Renal cortex interstitium (tissue), 11 donors: Measurements from ENCODE around the gene FRMD1. TPM values are rescaled to one million over a fixed set of nuclear protein-coding genes. Genes with fewer than 3 reads are reported as not detected.
A peak's percentile ranks its signal among the peaks of the same experiment; 100 is the strongest.

Experiments
- DNase-seq, 11 donors: peaks; one replicate each; pipeline ENCODE4 v3.0.0-alpha.2; 2013; ENCODE audit warnings: low read depth in 9 of 11, low spot score in 4 of 11; ENCODE audit errors: extremely low read depth in 1 of 11
- polyA plus RNA-seq, 3 donors: library from polyadenylated mRNA; unstranded; fragments of 120-200 nt; gene quantifications; one replicate each; pipeline ENCODE4 v1.2.1, GENCODE V29; 2013; ENCODE audit not compliant: insufficient read length in 3 of 3

FRMD1 gene
- polyA plus RNA-seq, 3 donors = 15.1 to 27.1 (median 17.2) TPM

DNA sequence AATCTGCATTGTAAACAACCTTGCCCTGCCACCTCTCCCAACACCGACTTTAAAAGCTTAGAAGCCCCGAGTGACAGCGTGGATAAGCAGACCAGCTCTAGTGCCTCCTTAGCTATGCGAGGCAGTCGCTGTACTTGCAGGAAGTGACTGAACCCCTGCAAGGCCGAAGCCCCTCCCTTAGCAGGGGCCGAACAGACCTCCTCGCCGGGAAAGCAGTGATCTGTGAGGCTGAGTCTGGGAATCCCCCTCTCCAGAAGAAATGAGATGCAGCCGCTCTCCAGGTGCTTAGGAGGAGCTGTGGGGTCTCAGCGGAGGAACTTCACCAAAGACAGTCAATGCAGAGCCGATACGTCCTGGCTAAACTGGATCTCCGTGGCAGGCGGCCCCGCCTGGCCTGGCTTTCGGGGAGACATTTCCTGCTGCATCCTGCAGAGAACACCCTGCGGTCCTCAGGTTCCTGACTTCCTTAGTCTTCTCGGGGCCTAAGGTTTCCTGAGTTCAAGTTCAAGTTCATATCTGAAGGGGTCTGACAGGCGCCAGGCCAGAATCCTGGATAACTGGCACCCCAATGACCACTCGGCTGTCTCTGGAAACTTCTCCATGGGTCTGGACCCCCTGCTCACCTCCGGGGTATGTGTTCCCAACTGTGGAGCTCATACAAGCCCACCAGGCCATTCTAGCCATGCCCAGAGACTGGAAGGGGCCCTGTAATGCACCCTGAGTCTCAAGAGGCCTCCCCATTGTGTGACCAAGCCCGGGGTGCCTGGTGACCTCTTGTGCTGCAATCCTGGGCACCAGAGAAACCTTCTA, 20.4 kb upstream of the FRMD1 start:
- DNase-seq = no peak

DNA sequence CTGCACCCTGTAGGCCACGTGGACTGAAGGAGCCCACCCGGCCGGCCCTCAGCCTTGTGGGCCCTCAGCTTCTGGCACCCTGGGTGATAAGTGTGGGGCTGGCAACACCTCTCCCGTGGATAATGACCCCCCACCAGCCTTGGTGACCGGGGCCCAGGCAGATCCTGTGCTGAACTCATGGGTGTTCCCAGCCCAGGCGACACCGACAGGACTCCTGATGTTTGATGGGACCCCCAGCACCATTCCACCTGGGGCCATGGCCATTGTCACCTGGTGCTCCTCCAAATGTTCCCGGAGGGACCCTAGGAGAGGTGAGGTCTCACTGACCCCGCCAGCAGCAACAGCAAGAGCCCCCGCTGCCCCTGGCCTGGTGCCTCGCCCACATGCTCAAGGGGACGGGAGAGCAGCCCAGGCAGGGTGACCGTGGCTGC, 19.4 kb upstream of the FRMD1 start:
- DNase-seq = no peak

DNA sequence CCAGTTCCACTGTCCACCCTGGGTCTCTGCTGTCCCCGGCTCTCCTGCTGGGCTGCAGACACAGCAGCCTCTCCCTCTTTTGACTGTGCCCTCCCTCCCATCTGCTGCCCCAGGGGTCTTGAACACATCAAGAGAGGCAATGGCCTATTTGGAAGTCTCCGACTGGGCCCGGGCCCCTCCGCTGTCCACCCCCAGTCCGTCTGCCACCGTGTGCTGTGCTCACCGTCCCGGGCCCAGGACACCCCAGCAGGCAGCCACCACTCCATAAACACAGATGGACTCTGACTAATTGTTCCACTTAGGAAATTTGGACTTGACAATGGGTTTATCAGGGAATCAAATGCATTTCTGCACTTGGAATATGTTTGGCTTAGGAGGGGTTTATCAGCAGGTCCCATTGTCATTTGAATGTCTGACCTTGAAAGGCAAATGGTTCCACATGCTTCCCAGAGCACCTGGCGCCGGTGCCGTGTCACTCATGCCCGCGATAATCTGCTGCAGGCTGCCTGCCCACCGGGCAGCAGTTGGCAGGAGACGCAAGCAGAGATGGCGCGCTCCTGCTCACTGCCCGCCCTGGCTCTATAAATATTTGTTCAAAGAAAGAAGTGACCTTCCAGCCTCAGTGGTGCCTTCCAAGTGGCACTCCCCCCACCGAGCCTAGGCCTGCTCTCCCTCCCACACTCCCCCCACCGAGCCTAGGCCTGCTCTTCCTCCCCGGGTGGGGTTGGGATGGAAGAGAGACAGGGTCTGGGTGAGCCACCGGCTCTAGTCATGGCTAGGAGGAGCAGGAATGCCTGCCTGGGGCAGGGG, 18.8 kb upstream of the FRMD1 start:
- DNase-seq = no peak

DNA sequence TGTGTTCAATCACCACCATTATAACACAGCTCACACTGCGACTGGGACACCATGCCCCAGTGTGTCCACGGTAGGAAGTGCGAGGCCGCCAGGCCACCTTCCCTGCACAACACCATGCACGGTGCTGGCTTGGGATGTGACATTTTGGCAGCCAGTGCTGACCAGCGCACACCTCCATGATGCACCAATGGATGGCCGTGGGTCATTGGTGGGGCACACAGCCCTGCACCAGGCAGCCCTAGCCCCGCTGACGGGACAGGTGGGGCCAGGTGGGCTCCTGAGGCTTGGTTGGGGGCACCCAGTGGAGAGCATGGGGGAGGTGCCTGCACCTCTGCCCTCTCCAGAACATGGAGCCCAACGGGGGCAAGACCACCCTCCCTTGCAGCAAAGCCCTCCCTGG, 18.2 kb upstream of the FRMD1 start:
- DNase-seq = no peak

DNA sequence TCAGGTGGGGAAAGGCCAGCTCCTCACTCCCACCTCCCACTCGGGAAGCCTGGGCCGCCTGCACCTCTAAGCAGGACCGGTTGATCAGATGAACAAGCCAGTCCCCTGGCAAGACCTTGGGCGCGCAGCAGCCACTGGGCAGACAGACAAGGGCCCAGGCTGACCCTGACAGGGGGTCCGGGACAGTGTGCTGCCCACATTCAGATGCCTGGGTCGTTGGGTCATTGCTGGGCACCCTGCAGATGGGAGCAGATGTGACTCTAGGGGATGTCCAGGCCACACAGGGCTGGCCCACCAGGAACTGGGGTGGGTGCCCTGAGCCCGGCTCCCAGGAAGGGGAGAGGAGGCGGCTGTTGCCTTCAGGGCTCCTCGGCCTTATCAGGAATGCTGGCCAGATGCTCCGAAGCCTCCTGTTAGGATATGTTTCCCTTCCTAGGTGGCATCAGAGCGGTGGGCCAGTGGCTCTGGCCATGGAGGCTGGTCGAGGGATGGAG, 17.3 kb upstream of the FRMD1 start:
- no peak for DNase-seq

DNA sequence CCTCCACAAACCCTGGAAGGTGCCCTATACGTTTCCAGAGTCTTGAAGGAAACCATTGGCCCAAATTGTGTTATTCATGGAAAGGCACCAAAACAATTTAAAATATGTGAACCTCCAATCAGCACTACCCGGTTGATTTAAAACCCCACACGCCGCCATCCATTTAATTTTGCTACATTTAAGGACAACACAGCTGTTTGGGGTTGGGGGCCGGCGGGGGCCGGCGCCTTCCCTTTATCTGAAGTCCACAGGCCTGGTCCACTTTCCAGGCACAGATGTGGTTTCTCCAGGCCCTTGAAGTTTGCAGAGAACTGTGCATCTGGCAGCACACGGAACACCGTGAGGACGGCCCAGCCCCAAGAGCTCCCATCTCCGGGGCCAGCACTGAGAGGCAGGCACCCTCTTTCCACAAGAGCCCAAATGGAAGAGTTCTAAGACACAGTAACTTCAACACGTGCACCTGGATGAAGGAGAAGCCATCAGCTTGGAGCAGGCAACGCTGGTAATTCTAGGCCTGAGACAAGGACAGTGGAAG, 16.8 kb upstream of the FRMD1 start:
- DNase-seq = no peak

DNA sequence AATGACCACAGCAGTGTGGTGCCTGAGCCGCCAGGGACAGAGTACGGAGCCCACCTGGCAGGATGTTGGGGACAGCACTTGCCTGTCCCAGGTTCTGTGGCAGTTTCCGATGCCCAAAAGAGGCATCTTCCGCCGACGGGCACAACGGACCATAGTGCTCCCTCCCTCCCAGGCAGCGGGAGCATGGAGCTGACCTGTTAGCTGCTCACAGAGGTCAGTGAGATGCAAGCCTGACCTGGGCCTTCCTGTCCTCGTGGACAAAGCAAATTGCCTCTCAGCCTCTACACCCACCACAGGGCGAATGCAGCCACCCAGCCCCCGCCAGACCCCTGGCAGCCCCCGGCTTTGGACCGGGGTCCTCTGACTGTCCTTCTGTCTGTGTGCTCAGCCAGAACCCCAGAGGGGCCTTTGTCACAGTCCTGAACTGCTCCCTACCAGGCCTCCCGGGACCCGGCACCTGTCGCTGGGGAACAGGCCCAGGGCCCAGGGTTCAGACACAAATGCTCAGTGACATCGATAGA, 16.2 kb upstream of the FRMD1 start:
- no peak for DNase-seq

DNA sequence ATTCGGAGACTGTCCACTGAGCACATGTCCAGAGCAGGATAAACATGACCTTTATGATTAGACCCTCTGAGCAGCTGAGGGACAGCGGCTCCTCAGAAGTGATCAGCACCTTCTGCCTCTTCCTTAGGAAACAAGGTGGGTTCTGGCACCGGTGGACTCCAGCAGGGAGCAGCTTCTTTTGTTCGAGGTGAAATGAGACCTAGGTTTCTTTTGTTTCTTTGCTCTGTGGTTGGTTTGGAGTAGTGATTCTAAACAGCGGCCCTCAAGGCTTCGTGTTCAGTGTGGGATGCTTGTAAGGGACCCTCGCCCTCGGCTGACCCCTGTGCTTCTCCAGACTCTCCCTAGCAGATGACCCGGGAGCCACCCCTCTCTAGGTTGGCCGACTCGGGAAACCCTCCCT, 14.6 kb upstream of the FRMD1 start:
- DNase-seq = no peak

DNA sequence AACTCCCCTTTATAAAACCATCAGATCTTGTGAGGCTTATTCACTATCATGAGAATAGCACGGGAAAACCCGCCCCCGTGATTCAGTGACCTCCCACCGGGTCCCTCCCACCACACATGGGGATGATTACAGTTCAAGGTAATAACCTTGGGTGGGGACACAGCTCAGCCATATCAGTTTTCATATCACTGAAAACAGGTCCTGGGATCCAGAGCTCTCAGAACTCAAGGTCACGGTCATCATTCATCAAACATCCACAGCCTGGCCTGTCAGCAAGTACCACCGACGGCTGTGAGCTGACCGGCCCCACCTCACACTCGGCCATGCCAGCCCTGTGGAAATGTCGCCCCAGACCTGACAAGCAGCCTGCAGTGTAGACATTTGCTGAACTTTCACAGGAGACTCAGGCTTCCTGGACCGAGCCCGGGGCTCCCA, 14.1 kb upstream of the FRMD1 start:
- no peak for DNase-seq

DNA sequence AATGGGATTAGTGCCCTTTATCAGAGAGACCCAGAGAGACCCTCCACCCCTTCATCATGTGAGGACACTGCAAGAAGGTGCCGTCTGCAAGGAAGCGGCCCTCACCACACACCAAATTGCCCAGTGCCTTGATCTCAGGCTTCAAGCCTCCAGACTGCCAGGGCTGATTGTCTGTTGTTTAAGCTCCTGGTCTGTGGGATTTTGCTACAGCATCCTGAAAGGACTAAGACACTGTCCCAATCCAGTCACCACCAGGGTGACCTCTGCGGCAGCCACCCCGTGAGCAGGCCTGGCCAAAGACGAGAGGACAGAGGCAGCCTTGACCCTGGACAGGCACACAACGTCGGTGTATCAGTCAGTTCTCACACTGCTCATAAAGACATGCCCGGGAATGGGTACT, 13.5 kb upstream of the FRMD1 start:
- no peak for DNase-seq

DNA sequence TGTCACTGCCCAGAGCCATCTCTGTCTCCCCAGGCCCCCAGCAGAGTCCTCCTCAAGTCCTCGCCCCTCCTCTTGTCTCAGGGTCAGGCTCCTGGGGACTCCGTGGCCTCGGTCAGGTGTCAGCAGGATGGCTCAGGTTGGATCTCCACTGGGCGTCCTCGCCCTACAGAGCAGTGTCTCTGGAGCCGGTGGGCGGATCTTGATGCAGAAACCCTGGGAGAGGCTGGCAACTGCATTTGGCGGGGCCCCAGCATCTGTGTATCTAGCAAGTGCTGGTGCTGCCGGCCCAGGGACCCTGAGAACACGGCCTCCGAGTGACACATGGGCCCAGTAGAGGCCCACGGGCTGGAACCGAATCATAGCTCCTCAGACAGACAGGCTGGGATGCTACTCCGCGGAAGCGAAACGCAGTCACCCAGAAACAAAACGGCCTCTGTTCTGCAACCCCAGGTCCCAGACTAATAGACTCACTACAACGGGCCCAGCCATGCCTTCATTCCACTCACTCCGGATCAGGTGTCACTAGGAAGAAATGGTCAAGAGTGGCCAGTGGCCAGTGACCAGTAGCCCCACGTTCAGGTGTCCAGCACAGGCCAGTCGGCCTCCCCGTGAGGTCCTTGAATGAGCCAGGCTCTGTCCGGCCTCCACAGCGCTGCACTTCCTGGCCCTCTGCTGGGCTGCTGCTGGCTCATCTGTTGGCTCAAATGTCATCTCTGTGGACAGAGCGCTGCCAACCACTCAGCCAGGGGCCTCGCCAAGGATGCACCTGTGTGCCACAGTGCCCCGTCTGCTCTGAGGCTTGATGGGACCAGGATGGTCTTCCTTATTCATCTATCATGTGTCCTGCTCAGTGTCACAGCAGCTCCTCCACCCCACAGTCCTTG, 12.6 kb upstream of the FRMD1 start:
- no peak for DNase-seq

DNA sequence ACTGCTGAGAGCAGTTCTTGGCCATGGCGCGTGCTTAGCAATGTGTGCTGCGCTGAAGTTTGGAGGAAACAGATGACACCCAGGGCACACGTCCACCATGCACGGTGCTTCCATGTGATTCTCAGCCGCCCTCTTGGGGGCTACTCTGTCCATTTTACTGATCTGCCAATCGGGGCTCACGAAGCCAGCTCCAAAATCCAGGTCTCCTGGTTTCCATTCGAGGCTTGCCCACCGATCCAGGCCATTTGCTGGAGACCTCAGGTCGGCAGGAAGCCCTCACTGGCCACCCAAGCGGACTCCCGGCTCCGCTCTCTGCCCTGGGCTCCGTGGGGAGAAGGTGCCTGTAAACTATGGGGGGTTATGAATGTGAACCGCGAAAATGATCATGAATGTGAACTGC, 11.7 kb upstream of the FRMD1 start:
- no peak for DNase-seq

DNA sequence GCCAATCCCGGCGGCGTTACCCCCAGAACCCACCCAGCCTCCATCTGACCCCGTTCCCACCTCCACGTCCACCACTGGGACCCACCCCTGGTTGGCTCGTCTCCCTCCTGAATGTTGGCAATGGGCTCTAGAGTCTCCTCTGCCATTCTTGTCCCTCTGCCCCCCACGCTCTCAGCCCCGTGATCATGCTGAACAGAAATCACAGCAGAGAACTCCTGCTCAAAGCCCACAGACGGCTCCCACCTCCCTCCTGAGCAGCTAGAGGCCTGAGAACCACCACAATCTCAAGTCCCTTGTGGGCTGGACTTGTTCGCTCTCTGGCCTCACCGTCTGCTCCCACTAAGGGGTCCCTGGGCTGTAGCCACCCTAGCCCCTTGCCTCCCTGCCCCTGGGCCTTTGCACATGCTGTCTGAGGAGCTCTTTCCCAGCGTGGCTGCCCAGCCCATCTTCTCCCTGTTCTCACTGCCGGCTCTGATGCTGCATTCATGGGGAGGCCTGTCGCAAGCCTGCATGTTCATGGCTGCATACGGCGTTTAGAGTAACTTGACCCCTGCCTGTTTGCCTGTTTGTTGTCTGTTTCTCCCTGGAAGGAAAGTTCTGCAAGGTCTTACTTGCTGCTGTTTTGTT, 11.2 kb upstream of the FRMD1 start:
- no peak for DNase-seq

DNA sequence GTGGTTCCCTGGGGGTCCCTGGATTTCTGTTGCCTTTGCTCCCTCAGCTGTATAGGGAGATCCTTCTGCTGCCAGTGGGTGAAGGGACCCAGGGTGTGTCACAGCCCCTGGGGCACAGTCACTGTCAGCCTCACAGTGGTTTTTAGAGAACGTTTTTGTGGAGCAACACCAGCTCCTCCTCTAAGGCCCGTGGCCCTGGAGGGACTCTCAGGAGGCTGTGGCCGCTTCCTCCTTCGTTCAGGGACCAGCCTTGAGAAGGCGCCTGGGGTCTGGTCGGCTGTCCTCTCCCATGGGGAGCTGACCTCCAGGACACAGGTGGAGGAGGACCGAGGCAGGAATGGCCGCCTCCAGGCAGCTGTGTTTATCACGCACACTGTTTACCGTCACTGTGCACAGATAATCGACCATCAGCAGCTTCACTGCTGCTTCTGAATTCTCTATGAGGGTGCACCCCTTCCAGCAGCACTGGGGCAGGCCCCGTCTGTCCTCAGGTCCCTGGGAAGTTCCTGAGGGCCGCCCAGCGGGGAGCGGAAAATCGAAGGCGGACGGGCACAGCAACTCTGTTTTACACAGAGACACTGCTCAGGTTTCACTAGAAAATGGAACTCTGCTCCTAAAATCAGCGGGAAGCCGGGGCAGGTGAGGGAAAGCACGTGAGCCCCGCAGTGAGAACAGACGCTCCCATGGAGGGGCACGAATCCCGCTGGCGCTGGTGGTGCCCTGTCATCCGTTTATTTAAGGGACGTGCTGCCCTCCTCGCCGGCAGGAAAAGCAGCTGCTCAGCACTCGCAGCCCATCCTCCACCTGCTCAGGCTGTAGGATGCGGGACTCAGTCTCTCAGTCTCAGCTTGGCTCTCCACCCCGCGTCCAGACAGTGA, 10.4 kb upstream of the FRMD1 start:
- no peak for DNase-seq

DNA sequence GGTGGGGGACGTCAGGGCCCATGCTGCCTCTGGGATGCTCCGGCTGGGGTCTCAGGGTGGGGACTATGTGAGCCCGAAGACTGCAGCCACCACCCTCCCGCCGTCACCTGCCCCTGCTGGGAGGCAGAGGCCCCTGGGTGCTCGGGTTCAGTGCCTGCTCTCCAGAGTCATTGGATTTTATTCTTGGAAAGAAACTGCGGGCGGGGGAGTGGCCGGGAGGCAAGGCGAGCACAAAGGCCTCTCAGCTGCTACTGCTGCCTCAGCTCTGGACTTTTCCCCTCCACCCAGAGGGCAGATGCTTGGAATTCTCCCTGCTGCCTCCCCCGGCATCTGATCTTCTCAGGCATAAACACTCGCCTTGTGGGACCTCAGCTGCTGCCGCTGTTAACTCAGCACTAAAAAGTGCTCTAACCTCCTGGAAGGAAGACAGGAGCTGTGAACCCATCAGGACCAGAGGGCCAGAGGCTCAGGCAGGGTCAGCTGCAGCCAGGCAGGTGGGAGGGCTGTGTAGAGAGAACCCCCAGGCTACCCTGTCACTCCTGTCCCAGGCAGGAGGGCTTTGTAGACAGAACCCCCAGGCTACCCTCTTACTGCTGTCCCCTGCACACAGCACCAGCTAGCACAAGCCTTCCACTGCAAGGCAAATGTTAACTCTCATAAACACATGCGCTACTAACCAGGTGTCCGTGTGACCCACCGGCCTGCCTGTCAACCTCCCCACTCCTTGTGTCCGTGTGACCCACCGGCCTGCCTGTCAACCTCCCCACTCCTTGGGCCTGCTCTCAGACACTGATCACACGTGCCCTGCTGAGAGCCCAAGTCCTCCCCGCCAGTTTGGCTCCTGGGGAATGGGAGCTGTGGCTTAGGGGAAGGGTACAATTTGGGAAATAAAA, 9.4 kb upstream of the FRMD1 start:
- peak; percentile 69 to 95 (median 87) for DNase-seq

DNA sequence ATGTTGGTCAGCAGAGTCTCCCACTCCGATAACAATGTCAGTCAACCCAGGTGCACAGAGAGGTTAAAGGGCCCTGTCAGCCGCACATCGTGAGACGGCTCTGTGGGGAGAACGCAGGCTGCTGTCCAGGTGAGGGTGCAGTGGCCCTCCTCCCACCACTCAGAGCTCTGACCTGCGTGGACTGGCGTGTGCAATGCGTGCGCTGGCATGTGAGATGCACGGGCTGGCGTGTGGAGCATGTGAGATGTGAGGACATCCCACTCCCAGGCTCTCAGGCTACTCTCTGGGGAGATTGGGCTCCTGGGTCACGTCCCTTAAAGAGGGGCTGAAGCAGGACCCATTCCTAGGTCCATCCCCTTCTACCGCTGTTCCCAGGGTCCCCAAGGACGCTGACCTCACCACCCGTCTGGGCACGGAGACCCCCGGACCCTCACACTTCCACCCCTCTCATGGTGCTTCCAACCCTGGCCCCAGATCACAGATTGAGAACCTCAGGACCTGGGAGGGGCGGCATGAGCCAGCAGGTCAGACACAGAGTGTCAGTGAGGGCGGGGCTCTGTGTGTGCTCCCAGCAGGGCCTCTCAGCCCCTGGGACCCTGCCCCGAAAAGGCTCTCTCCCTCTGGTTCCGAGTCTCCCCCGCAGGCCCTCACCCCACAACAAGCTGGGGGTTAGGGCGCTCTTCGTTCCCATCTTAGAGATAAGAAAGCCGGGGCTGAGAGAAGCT, 8.6 kb upstream of the FRMD1 start:
- no peak for DNase-seq
